RWPE2 (cell line): Measurements from ENCODE around the gene ATOH8.

Experiments used
- ATAC-seq: fragments of 200-7000 bp; cut with Tn5 transposase; 3 replicates; pipeline ENCODE4 v1.9.1; 2021; ENCODE audit warnings: low read depth
- DNase-seq: peaks from one replicate; pipeline ENCODE4 v3.0.0-alpha.2; 2020; ENCODE audit warnings: low spot score
- H3K27ac ChIP-seq: fragments of 450-650 bp; 2 replicates; pipeline ENCODE4 v1.5.1; 2017; ENCODE audit warnings: mild to moderate bottlenecking; ENCODE audit not compliant: poor library complexity, severe bottlenecking
- H3K27me3 ChIP-seq: fragments of 250-450 bp; sonication (Bioruptor Pico); 2 replicates; pipeline ENCODE4 v1.5.1; 2021; ENCODE audit warnings: mild to moderate bottlenecking, moderate library complexity; ENCODE audit not compliant: insufficient read depth, poor library complexity, severe bottlenecking
- H3K36me3 ChIP-seq: fragments of 250-450 bp; sonication (Bioruptor Pico); 2 replicates; pipeline ENCODE4 v1.5.1; 2020; ENCODE audit warnings: low read depth, mild to moderate bottlenecking, moderate library complexity
- H3K4me1 ChIP-seq: fragments of 250-450 bp; sonication (Bioruptor Pico); 2 replicates; pipeline ENCODE4 v1.5.1; 2021; ENCODE audit warnings: mild to moderate bottlenecking, moderate library complexity; ENCODE audit not compliant: insufficient read depth, poor library complexity, severe bottlenecking
- H3K4me3 ChIP-seq: fragments of 250-450 bp; sonication (Bioruptor Pico); 2 replicates; pipeline ENCODE4 v1.5.1; 2021; ENCODE audit warnings: mild to moderate bottlenecking, moderate library complexity; ENCODE audit not compliant: severe bottlenecking
- H3K9me3 ChIP-seq: fragments of 250-450 bp; sonication (Bioruptor Pico); 2 replicates; pipeline ENCODE4 v1.5.1; 2021; ENCODE audit warnings: mild to moderate bottlenecking, moderate library complexity; ENCODE audit not compliant: severe bottlenecking
- TF ChIP-seq, protein P1 (sequence below): fragments of 450-650 bp; IDR thresholded peaks from one replicate; pipeline ENCODE4 v1.5.1; 2017; ENCODE audit warnings: mild to moderate bottlenecking, moderate library complexity; ENCODE audit not compliant: poor library complexity, severe bottlenecking

The ATOH8 gene

GRCh38 chr2:85767803-85768665 is 14.2 kb downstream of the ATOH8 start:
- no peak for ATAC-seq
- Histone ChIP-seq H3K4me1 (peaks cover 12% of the 10 kb centered on the region), H3K27ac (no peak overlapping the region)

DNA sequence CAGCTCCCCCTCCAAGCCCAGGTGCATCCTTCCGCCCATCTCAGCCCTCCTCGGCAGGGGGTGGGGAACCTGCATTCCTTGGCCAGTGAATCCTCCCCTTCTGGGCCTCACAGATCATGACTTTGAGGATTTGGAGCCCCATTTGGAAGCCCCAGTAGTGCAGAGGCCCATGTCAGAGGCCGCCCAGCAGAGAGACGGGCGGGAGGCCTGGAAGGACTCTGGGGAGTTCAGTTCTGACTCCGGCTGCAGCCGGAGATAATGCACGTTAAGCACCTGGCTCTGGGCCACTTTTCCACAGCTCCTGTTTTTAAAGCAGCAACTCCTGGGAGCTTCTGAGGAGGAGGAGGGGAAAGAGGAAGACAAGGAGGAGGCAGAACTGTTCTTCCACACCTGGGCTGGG is 14.9 kb downstream of the ATOH8 start:
- TF ChIP-seq, protein P1, sequence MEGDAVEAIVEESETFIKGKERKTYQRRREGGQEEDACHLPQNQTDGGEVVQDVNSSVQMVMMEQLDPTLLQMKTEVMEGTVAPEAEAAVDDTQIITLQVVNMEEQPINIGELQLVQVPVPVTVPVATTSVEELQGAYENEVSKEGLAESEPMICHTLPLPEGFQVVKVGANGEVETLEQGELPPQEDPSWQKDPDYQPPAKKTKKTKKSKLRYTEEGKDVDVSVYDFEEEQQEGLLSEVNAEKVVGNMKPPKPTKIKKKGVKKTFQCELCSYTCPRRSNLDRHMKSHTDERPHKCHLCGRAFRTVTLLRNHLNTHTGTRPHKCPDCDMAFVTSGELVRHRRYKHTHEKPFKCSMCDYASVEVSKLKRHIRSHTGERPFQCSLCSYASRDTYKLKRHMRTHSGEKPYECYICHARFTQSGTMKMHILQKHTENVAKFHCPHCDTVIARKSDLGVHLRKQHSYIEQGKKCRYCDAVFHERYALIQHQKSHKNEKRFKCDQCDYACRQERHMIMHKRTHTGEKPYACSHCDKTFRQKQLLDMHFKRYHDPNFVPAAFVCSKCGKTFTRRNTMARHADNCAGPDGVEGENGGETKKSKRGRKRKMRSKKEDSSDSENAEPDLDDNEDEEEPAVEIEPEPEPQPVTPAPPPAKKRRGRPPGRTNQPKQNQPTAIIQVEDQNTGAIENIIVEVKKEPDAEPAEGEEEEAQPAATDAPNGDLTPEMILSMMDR, result no peak
- DNase-seq (no peak), ATAC-seq (no peak)
- Histone ChIP-seq H3K36me3 (no peaks in the 10 kb centered on the region), H3K27ac (no peak overlapping the region), H3K27me3 (no peaks in the 10 kb centered on the region), H3K4me3 (no peak overlapping the region), H3K9me3 (no peaks in the 10 kb centered on the region), H3K4me1 (peaks cover 14% of the 10 kb centered on the region)

More at GRCh38 chr2:85767803-85768665, 14.2 kb downstream of the ATOH8 start:
- TF ChIP-seq, protein P1, result no peak
- no peaks in the 10 kb centered on the region for H3K9me3 ChIP-seq
- DNase-seq, result no peak
- no peaks in the 10 kb centered on the region for H3K36me3 ChIP-seq
- no peak overlapping the region for H3K4me3 ChIP-seq
- no peaks in the 10 kb centered on the region for H3K27me3 ChIP-seq

GRCh38 chr2:85769236-85769982 is 15.6 kb downstream of the ATOH8 start:
- Histone ChIP-seq H3K27ac (no peak overlapping the region), H3K36me3 (no peaks in the 10 kb centered on the region), H3K27me3 (no peaks in the 10 kb centered on the region), H3K9me3 (no peaks in the 10 kb centered on the region), H3K4me3 (no peak overlapping the region), H3K4me1 (peaks cover 14% of the 10 kb centered on the region)
- no peak for ATAC-seq
- no peak for DNase-seq
- TF ChIP-seq, protein P1, result no peak

- TF ChIP-seq, protein P1, result no peak
- H3K4me1 ChIP-seq, result peaks cover 14% of the 10 kb centered on the region
- H3K9me3 ChIP-seq, result no peaks in the 10 kb centered on the region
- no peak overlapping the region for H3K27ac ChIP-seq
- ATAC-seq, result no peak
- no peaks in the 10 kb centered on the region for H3K27me3 ChIP-seq
- no peaks in the 10 kb centered on the region for H3K36me3 ChIP-seq
- no peak overlapping the region for H3K4me3 ChIP-seq
- no peak for DNase-seq
Observed at GRCh38 chr2:85769983-85770362, 16.2 kb downstream of the ATOH8 start.
